Dendritic cell treated with granulocyte-macrophage colony-stimulating factor and Interleukin-4, amounts not matched to agents 40 ng/mL and 50 ng/mL, for 4 days (primary cell): Measurements from ENCODE around the gene SCAI.
"Not testable (repeated sequence)": the region's sequence is repeated elsewhere in the genome, so short reads cannot be mapped to it uniquely, and the experiment has no call there.

Experiments used
- H3K27ac Mint-ChIP-seq: one replicate; pipeline ENCODE4 v1.8.0; 2022; ENCODE audit warnings: mild to moderate bottlenecking, mixed read lengths
- H3K27me3 Mint-ChIP-seq: one replicate; pipeline ENCODE4 v1.8.0; 2022; ENCODE audit warnings: mild to moderate bottlenecking, mixed read lengths
- H3K36me3 Mint-ChIP-seq: one replicate; pipeline ENCODE4 v1.8.0; 2022; ENCODE audit warnings: low read depth, mixed read lengths
- H3K4me1 Mint-ChIP-seq: one replicate; pipeline ENCODE4 v1.8.0; 2022; ENCODE audit warnings: low read depth, mixed read lengths
- H3K4me3 Mint-ChIP-seq: one replicate; pipeline ENCODE4 v1.8.0; 2022; ENCODE audit warnings: mild to moderate bottlenecking, moderate library complexity, mixed read lengths
- H3K9me3 Mint-ChIP-seq: one replicate; pipeline ENCODE4 v1.8.0; 2022; ENCODE audit warnings: mixed read lengths
- intact Hi-C: fragments of 100-400 bp; cut with micrococcal nuclease; formaldehyde crosslinking; loops from one replicate; pipeline ENCODE4 v1.15.0; 2022

Gene SCAI

GRCh38 chr9:125166762-125167161 lies 23.4 kb upstream of the SCAI start:
- Mint-ChIP-seq H3K9me3 (no peaks in the 10 kb centered on the region), H3K4me3 (no peak overlapping the region), H3K36me3 (peaks cover 71% of the 10 kb centered on the region), H3K27ac (no peak overlapping the region), H3K4me1 (no peaks in the 10 kb centered on the region), H3K27me3 (no peaks in the 10 kb centered on the region)
- intact Hi-C loops: loop anchor here (10.0 kb wide), 1 partner anchor 138 kb away; no protein-coding TSS in a partner anchor

GRCh38 chr9:125162891-125163290 lies 19.6 kb upstream of the SCAI start:
- H3K4me1 Mint-ChIP-seq, H3K4me3 Mint-ChIP-seq, H3K27ac Mint-ChIP-seq, H3K9me3 Mint-ChIP-seq, H3K27me3 Mint-ChIP-seq: not testable (repeated sequence)
- peaks cover 48% of the 10 kb centered on the region for H3K36me3 Mint-ChIP-seq
- intact Hi-C loops: loop anchor here (10.0 kb wide), 1 partner anchor 142 kb away; no protein-coding TSS in a partner anchor

GRCh38 chr9:125161284-125161918 lies 18.1 kb upstream of the SCAI start:
- no peak overlapping the region for H3K4me3 Mint-ChIP-seq
- peak overlapping the region; percentile 12 for H3K27ac Mint-ChIP-seq
- no peaks in the 10 kb centered on the region for H3K27me3 Mint-ChIP-seq
- H3K9me3 Mint-ChIP-seq: no peaks in the 10 kb centered on the region
- intact Hi-C loops: loop anchor here (10.0 kb wide), 1 partner anchor 143 kb away; no protein-coding TSS in a partner anchor
- H3K4me1 Mint-ChIP-seq: no peaks in the 10 kb centered on the region
- H3K36me3 Mint-ChIP-seq: peaks cover 53% of the 10 kb centered on the region

- no peak overlapping the region for H3K4me3 Mint-ChIP-seq
- H3K9me3 Mint-ChIP-seq: no peaks in the 10 kb centered on the region
- H3K4me1 Mint-ChIP-seq: no peaks in the 10 kb centered on the region
- intact Hi-C loops: loop anchor here (10.0 kb wide), 1 partner anchor 144 kb away; no protein-coding TSS in a partner anchor
- no peaks in the 10 kb centered on the region for H3K27me3 Mint-ChIP-seq
- peak overlapping the region; percentile 12 for H3K27ac Mint-ChIP-seq
- H3K36me3 Mint-ChIP-seq: peaks cover 49% of the 10 kb centered on the region
These were observed 17.4 kb upstream of the SCAI start for GRCh38 chr9:125160750-125161149.

- intact Hi-C loops: no loop called here
- Mint-ChIP-seq H3K4me1 (no peaks in the 10 kb centered on the region), H3K36me3 (peaks cover 61% of the 10 kb centered on the region), H3K27me3 (no peaks in the 10 kb centered on the region), H3K4me3 (no peak overlapping the region), H3K27ac (no peak overlapping the region), H3K9me3 (no peaks in the 10 kb centered on the region)
These were observed 13.2 kb upstream of the SCAI start for GRCh38 chr9:125156551-125156950.

GRCh38 chr9:125153712-125154367 lies 10.5 kb upstream of the SCAI start:
- H3K9me3 Mint-ChIP-seq: no peaks in the 10 kb centered on the region
- intact Hi-C loops: no loop called here
- no peaks in the 10 kb centered on the region for H3K27me3 Mint-ChIP-seq
- no peak overlapping the region for H3K27ac Mint-ChIP-seq
- no peaks in the 10 kb centered on the region for H3K4me1 Mint-ChIP-seq
- H3K36me3 Mint-ChIP-seq: peaks cover 72% of the 10 kb centered on the region
- no peak overlapping the region for H3K4me3 Mint-ChIP-seq

GRCh38 chr9:125151730-125152129 lies 8.4 kb upstream of the SCAI start:
- Mint-ChIP-seq H3K36me3 (peaks cover 60% of the 10 kb centered on the region), H3K9me3 (no peaks in the 10 kb centered on the region), H3K4me1 (no peaks in the 10 kb centered on the region), H3K27ac (no peak overlapping the region), H3K27me3 (no peaks in the 10 kb centered on the region), H3K4me3 (no peak overlapping the region)
- intact Hi-C loops: no loop called here

- Mint-ChIP-seq H3K36me3 (peaks cover 55% of the 10 kb centered on the region), H3K4me1 (no peaks in the 10 kb centered on the region), H3K27ac (no peak overlapping the region), H3K4me3 (no peak overlapping the region), H3K27me3 (no peaks in the 10 kb centered on the region), H3K9me3 (no peaks in the 10 kb centered on the region)
- intact Hi-C loops: no loop called here
These were observed 7.3 kb upstream of the SCAI start for GRCh38 chr9:125150349-125151245.

GRCh38 chr9:125147401-125147951 lies 4.1 kb upstream of the SCAI start:
- Mint-ChIP-seq H3K4me1 (peaks cover 16% of the 10 kb centered on the region), H3K4me3 (no peak overlapping the region), H3K36me3 (peaks cover 40% of the 10 kb centered on the region), H3K27me3 (no peaks in the 10 kb centered on the region), H3K9me3 (no peaks in the 10 kb centered on the region), H3K27ac (no peak overlapping the region)
- intact Hi-C loops: no loop called here

- H3K4me3 Mint-ChIP-seq: no peak overlapping the region
- H3K27ac Mint-ChIP-seq: no peak overlapping the region
- intact Hi-C loops: no loop called here
- peaks cover 29% of the 10 kb centered on the region for H3K36me3 Mint-ChIP-seq
- peaks cover 24% of the 10 kb centered on the region for H3K4me1 Mint-ChIP-seq
- H3K9me3 Mint-ChIP-seq: no peaks in the 10 kb centered on the region
- no peaks in the 10 kb centered on the region for H3K27me3 Mint-ChIP-seq
These were observed 2.9 kb upstream of the SCAI start for GRCh38 chr9:125146247-125146646.

GRCh38 chr9:125145425-125145824 lies 2.1 kb upstream of the SCAI start:
- intact Hi-C loops: no loop called here
- Mint-ChIP-seq H3K4me3 (no peak overlapping the region), H3K27ac (no peak overlapping the region)

GRCh38 chr9:125142560-125143376 lies 560 bp downstream of the SCAI start:
- H3K27ac Mint-ChIP-seq: peak overlapping the region; percentile 78
- H3K9me3 Mint-ChIP-seq: no peaks in the 10 kb centered on the region
- H3K4me3 Mint-ChIP-seq: peak overlapping the region; percentile 98
- no peaks in the 10 kb centered on the region for H3K27me3 Mint-ChIP-seq
- H3K36me3 Mint-ChIP-seq: peaks cover 13% of the 10 kb centered on the region
- peaks cover 24% of the 10 kb centered on the region for H3K4me1 Mint-ChIP-seq
- intact Hi-C loops: loop anchor here (1.0 to 2.0 kb wide), 2 partner anchors 201 to 372 kb away; partner anchors contain the start of genes GOLGA1 and NR6A1

More at GRCh38 chr9:125145425-125145824, 2.1 kb upstream of the SCAI start:
- Mint-ChIP-seq H3K4me1 (peaks cover 24% of the 10 kb centered on the region), H3K27me3 (no peaks in the 10 kb centered on the region), H3K9me3 (no peaks in the 10 kb centered on the region), H3K36me3 (peaks cover 21% of the 10 kb centered on the region)

- Mint-ChIP-seq H3K4me1 (peaks cover 24% of the 10 kb centered on the region), H3K27ac (no peak overlapping the region), H3K27me3 (no peaks in the 10 kb centered on the region), H3K4me3 (no peak overlapping the region), H3K36me3 (peaks cover 13% of the 10 kb centered on the region), H3K9me3 (no peaks in the 10 kb centered on the region)
- intact Hi-C loops: loop anchor here (2.0 kb wide), 1 partner anchor 371 kb away; the partner anchor contains the start of gene NR6A1
These were observed 1.6 kb downstream of the SCAI start for GRCh38 chr9:125141751-125142150.
